Progenitor cell of endocrine pancreas (in vitro differentiated cells): ENCODE measurements around the gene RPL10A. TPM values are rescaled to one million over a fixed set of nuclear protein-coding genes. Genes with fewer than 3 reads are reported as not detected.
"Not testable (repeated sequence)": the region's sequence is repeated elsewhere in the genome, so short reads cannot be mapped to it uniquely, and the experiment has no call there.

Source experiments
- DNase-seq: peaks from one replicate; pipeline ENCODE4 v3.0.0; 2021; ENCODE audit warnings: low spot score; ENCODE audit not compliant: unreplicated experiment
- H3K27ac Mint-ChIP-seq: 2 replicates; pipeline ENCODE4 v1.8.0; 2021; ENCODE audit warnings: mild to moderate bottlenecking, moderate library complexity, mixed read lengths
- H3K27me3 Mint-ChIP-seq: 2 replicates; pipeline ENCODE4 v1.8.0; 2021; ENCODE audit warnings: mixed read lengths
- H3K36me3 Mint-ChIP-seq: 2 replicates; pipeline ENCODE4 v1.8.0; 2022; ENCODE audit warnings: mixed read lengths; ENCODE audit not compliant: insufficient read depth
- H3K4me1 Mint-ChIP-seq: 2 replicates; pipeline ENCODE4 v1.8.0; 2021; ENCODE audit warnings: low read depth, mixed read lengths
- H3K4me3 Mint-ChIP-seq: 2 replicates; pipeline ENCODE4 v1.8.0; 2021; ENCODE audit warnings: low read depth, mild to moderate bottlenecking, moderate library complexity, mixed read lengths
- H3K9me3 Mint-ChIP-seq: 2 replicates; pipeline ENCODE4 v1.8.0; 2021; ENCODE audit warnings: low read depth, mixed read lengths
- total RNA-seq: library from RNA; stranded (reverse); gene quantifications from 2 replicates; pipeline ENCODE4 v1.2.1, GENCODE V29; 2021
- TF ChIP-seq, protein P1 (sequence below): fragments of 200-600 bp; sonication (generic); IDR thresholded peaks from one replicate; pipeline ENCODE4 v1.5.0; 2021; ENCODE audit warnings: antibody characterized with exemption, mild to moderate bottlenecking; ENCODE audit not compliant: unreplicated experiment

RPL10A gene
- total RNA-seq, 1 donor from 2014 or later = 1,416 TPM

DNA sequence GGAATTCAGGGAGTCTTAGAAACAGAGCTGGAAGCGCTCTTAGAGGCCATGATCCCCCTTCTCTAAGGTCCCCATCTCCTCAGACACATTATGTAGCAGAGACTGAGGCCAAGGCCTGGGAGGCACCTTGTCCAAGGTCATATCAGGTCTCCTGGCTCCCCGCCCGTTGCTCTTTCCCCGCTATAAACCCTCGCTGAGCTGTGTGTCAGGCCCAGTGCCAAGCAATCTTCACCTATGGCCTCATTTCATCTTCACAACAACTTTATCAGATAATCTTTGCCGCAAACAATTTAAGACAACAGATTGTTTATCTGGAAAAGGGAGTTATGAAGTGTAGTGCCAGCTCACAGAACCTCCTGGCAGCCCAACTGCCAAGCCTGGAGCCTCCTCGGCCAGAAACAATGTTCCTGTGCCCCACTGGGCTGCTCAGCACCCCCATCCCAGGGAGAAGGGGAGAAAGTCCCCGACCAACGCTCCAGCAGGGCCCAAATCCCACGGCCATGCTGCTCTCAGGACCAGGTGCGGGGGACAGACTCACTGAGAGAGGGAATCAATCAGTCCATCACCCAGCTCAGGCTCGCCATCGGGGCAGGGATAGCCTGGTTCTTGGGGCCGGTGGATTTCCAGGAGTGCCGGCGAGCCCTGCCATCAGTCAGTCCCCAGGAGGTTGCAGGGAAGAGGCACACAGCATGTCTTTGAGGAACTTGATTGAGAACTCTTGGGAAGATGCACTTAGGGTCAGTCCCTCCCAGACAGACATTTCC lies 32.9 kb upstream of the RPL10A start:
- Mint-ChIP-seq H3K9me3 (no peaks in the 10 kb centered on the region), H3K27ac (no peak overlapping the region)

DNA sequence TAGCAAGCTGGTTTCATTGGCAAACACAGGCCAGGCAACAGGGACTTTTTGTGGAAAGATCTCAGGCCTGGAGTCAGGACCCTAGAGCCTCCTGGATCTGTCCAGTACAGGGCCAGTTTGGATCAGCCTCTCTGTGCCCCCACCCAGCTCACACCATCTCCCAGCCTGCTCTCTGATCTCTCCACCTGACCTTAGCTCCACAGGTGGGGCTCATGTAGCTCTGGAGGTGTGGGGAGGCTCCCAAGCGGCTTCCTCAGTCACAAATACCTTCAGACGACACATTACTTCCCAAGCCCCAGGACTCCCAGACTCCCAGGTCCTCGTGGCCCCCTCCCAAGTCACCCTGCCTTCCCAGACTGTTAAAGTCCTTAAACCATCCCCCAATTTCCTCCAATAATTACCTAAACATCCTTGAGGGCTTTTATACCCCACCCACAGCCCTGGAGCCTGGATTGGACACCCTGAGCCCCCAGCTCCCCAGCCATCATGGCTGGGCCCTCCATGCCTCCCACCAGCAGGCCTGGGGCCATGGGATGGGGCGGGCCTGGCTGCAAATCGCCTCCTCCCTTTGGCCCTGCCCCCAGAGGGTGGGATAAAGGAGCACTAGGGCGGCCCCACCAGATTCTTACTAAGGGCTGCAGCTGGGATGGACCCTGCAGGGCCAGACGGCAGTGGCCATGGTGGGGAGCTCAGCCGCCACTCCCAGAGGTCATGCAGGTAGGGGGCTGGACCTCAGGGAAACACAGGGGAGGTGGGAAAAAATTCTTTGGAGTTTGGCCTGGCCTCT lies 31.9 kb upstream of the RPL10A start:
- no peaks in the 10 kb centered on the region for H3K36me3 Mint-ChIP-seq
- TF ChIP-seq, protein P1, sequence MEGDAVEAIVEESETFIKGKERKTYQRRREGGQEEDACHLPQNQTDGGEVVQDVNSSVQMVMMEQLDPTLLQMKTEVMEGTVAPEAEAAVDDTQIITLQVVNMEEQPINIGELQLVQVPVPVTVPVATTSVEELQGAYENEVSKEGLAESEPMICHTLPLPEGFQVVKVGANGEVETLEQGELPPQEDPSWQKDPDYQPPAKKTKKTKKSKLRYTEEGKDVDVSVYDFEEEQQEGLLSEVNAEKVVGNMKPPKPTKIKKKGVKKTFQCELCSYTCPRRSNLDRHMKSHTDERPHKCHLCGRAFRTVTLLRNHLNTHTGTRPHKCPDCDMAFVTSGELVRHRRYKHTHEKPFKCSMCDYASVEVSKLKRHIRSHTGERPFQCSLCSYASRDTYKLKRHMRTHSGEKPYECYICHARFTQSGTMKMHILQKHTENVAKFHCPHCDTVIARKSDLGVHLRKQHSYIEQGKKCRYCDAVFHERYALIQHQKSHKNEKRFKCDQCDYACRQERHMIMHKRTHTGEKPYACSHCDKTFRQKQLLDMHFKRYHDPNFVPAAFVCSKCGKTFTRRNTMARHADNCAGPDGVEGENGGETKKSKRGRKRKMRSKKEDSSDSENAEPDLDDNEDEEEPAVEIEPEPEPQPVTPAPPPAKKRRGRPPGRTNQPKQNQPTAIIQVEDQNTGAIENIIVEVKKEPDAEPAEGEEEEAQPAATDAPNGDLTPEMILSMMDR = no peak
- H3K4me3 Mint-ChIP-seq = no peak overlapping the region
- no peaks in the 10 kb centered on the region for H3K9me3 Mint-ChIP-seq
- no peak for DNase-seq
- H3K27me3 Mint-ChIP-seq = no peaks in the 10 kb centered on the region
- H3K4me1 Mint-ChIP-seq = no peaks in the 10 kb centered on the region
- H3K27ac Mint-ChIP-seq = no peak overlapping the region

More for the DNA sequence above, 32.9 kb upstream of the RPL10A start:
- TF ChIP-seq, protein P1 = no peak
- no peaks in the 10 kb centered on the region for H3K27me3 Mint-ChIP-seq
- no peak overlapping the region for H3K4me3 Mint-ChIP-seq
- DNase-seq = no peak
- H3K4me1 Mint-ChIP-seq = no peaks in the 10 kb centered on the region
- no peaks in the 10 kb centered on the region for H3K36me3 Mint-ChIP-seq

DNA sequence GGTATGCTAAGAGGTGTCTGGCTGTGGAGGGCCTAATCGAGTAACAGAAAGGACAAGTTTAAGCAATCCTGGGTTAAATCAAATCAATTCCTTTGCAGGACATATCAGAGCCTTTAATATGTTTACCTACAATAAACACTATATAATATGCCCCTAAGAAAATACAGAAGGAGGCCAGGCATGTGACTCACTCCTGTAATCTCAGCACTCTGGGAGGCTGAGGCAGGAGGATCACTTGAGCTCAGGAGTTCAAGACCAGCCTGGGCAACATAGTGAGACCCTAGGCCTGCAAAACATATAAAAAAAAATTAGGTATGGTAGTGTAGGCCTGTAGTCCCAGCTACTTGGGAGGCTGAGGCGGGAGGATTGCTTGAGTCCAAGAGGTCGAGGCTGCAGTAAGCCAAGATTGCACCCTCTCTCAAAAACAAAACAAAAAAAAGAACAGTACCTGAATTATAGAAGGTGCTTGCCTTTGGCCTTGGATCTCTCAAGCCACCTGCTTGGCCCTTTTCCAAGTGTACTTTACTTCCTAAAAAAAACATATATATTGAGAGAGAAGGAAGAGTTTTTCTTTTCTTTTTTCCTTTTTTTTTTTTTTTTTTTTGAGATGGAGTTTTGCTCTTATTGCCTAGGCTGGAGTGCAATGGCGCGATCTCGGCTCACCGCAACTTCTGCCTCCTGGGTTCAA lies 29.7 kb upstream of the RPL10A start:
- not testable (repeated sequence) for H3K4me1 Mint-ChIP-seq, H3K27me3 Mint-ChIP-seq, H3K4me3 Mint-ChIP-seq, H3K9me3 Mint-ChIP-seq, H3K27ac Mint-ChIP-seq, H3K36me3 Mint-ChIP-seq, DNase-seq

DNA sequence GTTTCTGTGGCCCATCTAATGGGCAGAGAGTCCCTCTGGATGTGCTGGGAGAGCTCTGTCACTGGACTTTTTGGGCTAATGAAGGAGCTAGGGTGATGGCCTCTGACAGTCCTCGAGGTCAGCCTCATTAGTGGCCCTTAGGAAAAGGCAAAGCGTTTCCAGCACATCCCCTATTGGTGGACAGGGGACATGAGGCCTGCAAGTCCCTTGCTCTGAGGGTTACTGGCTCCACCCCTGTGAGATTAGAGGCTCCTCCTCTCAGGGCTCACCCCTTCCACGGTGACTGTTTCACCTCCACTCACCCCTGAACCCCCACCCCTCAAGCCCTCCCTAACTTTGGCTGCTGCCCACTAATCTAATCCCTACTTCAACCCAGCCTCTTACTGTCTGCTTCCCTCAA lies 28.9 kb upstream of the RPL10A start:
- no peak for DNase-seq
- no peaks in the 10 kb centered on the region for H3K36me3 Mint-ChIP-seq
- H3K27ac Mint-ChIP-seq = no peak overlapping the region
- TF ChIP-seq, protein P1 = no peak
- H3K9me3 Mint-ChIP-seq = no peaks in the 10 kb centered on the region
- H3K4me1 Mint-ChIP-seq = no peaks in the 10 kb centered on the region
- H3K27me3 Mint-ChIP-seq = no peaks in the 10 kb centered on the region
- no peak overlapping the region for H3K4me3 Mint-ChIP-seq

DNA sequence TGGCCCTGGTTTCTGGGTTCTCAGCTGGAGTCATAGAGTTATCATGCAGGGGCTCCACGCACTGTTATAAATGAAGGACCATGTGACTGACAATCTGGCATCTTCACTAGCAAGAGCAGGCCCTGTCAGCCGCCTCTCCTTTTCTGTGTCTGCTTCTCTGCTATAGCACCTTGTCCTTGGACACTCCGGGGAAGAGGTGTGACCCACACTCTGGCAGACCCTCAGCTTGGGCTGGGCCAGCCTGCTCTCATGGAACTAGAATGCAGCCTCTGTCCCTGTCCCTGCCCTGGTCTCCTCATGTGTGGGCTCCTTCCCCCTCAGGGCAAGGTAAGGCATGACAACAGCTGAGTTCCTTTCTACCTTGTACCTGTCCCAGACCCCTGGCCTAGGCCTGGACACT lies 27.0 kb upstream of the RPL10A start:
- no peaks in the 10 kb centered on the region for H3K36me3 Mint-ChIP-seq
- no peak overlapping the region for H3K27ac Mint-ChIP-seq
- no peaks in the 10 kb centered on the region for H3K27me3 Mint-ChIP-seq
- H3K4me3 Mint-ChIP-seq = no peak overlapping the region
- no peak for DNase-seq
- H3K9me3 Mint-ChIP-seq = no peaks in the 10 kb centered on the region
- TF ChIP-seq, protein P1 = no peak
- no peaks in the 10 kb centered on the region for H3K4me1 Mint-ChIP-seq
